Ectodermal cell (in vitro differentiated cells): ENCODE data around the gene PTPN23.
A peak's percentile ranks its signal among the peaks of the same experiment; 100 is the strongest.
"Not testable (repeated sequence)": the region's sequence is repeated elsewhere in the genome, so short reads cannot be mapped to it uniquely, and the experiment has no call there.

Experiments used
- H3K27ac ChIP-seq: 2 replicates; pipeline ENCODE4 v1.7.0; 2013; ENCODE audit warnings: mild to moderate bottlenecking, low read depth, low read length; ENCODE audit not compliant: insufficient read depth, poor library complexity, severe bottlenecking
- H3K27me3 ChIP-seq: 2 replicates; pipeline ENCODE4 v1.7.0; 2013; ENCODE audit warnings: mild to moderate bottlenecking, low read length; ENCODE audit not compliant: insufficient read depth, control insufficient read depth, poor library complexity, severe bottlenecking
- H3K36me3 ChIP-seq: one replicate; pipeline ENCODE4 v1.7.0; 2013; ENCODE audit warnings: low read length; ENCODE audit not compliant: control insufficient read depth, insufficient read depth
- H3K4me1 ChIP-seq: one replicate; pipeline ENCODE4 v1.7.0; 2013; ENCODE audit warnings: low read length; ENCODE audit not compliant: control insufficient read depth, insufficient read depth
- H3K4me3 ChIP-seq: 2 replicates; pipeline ENCODE4 v1.7.0; 2013; ENCODE audit warnings: low read depth, low read length, control low read depth; ENCODE audit not compliant: insufficient read depth
- H3K9me3 ChIP-seq: 2 replicates; pipeline ENCODE4 v1.7.0; 2013; ENCODE audit warnings: mild to moderate bottlenecking, low read length, moderate library complexity; ENCODE audit not compliant: control insufficient read depth
- WGBS, 2 experiments: methylation state at CpG; one replicate each; pipeline ENCODE4 v1.1.7; 2013; ENCODE audit warnings: missing lambda C conversion rate in 2 of 2; 5-methylcytosine and 5-hydroxymethylcytosine counted together

Gene PTPN23

DNA sequence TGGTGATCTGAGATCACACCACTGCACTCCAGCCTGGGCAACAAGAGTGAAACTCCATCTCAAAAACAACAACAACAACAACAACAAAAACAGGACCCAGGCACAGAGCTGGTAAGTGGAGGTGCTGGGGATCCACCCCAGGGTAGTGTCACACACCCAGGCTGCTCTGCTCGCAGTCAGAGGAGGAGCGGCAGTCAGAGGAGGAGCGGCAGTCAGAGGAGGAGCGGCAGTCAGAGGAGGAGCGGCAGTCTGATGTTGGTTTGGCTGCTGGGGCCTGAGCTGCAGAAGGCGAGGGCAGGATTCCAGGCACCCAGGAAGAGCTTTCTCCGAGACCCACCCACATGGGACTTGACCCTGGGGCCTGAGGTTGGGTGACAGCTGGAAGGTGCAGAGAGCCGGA lies 10.8 kb upstream of the PTPN23 start:
- 94 to 96% methylated on average over 8 of the region's 8 CpGs for WGBS, 2 experiments
- not testable (repeated sequence) for H3K4me1 ChIP-seq, H3K36me3 ChIP-seq, H3K27me3 ChIP-seq, H3K4me3 ChIP-seq, H3K27ac ChIP-seq, H3K9me3 ChIP-seq

DNA sequence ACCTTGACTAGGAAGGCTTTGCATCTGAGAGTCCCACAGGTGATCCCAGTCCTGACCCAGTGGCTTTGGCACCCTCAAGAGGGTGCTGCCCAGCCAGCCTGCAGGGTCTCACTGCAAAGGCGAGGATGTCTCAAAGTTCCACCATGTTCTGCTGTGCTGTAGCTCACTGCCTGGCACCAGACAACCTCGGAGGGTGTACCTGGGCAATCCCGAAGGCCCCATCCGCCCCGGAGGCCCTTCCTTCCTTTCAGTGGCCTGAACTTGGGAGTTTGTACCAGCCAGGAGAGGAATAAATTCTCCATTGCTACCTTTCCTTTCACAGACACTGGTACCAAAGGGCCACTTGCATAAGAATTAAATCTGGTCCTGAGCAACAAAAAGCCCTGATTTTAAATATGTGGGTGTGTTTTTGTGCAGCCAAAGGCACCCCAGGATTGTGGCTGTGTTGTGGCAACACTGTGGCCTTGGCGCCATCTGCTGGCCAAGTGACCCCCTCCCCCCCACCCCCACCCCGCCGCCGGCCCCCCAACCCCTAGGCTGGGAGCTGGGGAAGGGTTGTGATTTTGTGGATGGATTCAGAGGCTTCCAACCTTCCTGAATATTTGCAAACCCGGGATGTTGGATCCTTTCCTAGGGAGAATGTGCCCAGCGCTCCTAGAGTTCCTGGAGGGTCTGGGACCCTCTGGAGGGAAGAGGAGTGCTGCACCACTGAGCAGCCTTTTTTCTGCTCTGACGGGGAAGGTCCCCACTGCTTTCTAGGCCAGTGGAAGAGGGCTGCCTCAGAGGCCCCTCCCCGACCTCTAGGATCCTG lies 9.7 kb upstream of the PTPN23 start:
- Histone ChIP-seq H3K36me3 (no peaks in the 10 kb centered on the region), H3K4me3 (no peak overlapping the region), H3K27ac (no peak overlapping the region), H3K27me3 (no peaks in the 10 kb centered on the region), H3K9me3 (no peaks in the 10 kb centered on the region), H3K4me1 (no peaks in the 10 kb centered on the region)
- 56 to 60% methylated on average over 9 of the region's 13 CpGs for WGBS, 2 experiments

- Histone ChIP-seq H3K27ac (no peak overlapping the region), H3K36me3 (no peaks in the 10 kb centered on the region), H3K27me3 (no peaks in the 10 kb centered on the region), H3K4me1 (no peaks in the 10 kb centered on the region), H3K4me3 (no peak overlapping the region), H3K9me3 (no peaks in the 10 kb centered on the region)
Measured at GRCh38 chr3:47374587-47374986, 6.2 kb upstream of the PTPN23 start.

DNA sequence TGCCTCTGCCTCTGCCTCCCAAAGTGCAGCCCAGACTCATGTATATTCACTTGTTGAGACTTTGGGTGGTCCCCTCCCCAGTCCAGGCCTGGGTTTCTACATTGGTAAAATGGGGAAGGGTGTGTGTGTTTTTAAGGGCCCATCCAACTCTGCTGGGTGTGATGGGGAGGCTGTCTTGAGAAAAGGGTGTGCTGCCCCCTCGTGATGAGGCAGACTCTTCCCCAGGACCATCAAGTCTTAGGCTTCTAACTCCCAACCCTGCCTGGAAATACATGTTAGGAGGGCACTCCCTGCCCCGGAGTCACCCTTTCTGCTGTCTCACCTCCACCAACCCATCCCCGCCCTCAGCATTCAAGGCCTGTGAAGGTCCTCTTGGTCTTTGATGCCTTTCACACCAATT lies 4.4 kb upstream of the PTPN23 start:
- Histone ChIP-seq H3K36me3 (no peaks in the 10 kb centered on the region), H3K9me3 (no peaks in the 10 kb centered on the region), H3K4me1 (peaks cover 4% of the 10 kb centered on the region), H3K4me3 (no peak overlapping the region), H3K27me3 (no peaks in the 10 kb centered on the region), H3K27ac (no peak overlapping the region)
- 79 to 85% methylated on average over 3 of the region's 3 CpGs for WGBS, 2 experiments

DNA sequence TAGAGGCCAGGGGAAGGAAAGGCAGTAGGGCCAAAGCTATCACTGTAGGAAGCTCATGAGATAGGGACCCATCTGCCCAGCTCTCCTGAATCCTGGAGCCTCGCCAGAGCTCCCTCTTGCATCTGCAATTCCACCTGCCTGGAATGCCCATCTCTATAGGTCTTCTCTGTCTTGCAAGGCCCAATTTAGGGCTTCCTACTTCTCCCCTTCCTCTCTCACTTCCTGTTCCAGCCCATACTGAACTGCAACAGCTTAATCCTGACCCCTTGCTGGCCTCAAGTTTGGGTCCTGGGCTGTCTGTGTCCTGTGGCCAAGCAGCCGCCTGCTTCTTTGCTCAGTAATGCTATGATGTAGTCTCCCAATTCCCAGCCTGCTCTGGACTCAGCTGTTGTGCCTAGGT lies 3.6 kb upstream of the PTPN23 start:
- Histone ChIP-seq H3K27ac (no peak overlapping the region), H3K9me3 (no peaks in the 10 kb centered on the region), H3K27me3 (no peaks in the 10 kb centered on the region), H3K4me3 (no peak overlapping the region), H3K36me3 (no peaks in the 10 kb centered on the region), H3K4me1 (peaks cover 7% of the 10 kb centered on the region)
- WGBS, 2 experiments: 84 to 87% methylated on average over 2 of the region's 2 CpGs

- H3K36me3 ChIP-seq: no peaks in the 10 kb centered on the region
- no peak overlapping the region for H3K4me3 ChIP-seq
- H3K4me1 ChIP-seq: peaks cover 7% of the 10 kb centered on the region
- H3K27ac ChIP-seq: no peak overlapping the region
- no peaks in the 10 kb centered on the region for H3K27me3 ChIP-seq
- no peaks in the 10 kb centered on the region for H3K9me3 ChIP-seq
Measured at GRCh38 chr3:47378869-47379268, 2.0 kb upstream of the PTPN23 start.

DNA sequence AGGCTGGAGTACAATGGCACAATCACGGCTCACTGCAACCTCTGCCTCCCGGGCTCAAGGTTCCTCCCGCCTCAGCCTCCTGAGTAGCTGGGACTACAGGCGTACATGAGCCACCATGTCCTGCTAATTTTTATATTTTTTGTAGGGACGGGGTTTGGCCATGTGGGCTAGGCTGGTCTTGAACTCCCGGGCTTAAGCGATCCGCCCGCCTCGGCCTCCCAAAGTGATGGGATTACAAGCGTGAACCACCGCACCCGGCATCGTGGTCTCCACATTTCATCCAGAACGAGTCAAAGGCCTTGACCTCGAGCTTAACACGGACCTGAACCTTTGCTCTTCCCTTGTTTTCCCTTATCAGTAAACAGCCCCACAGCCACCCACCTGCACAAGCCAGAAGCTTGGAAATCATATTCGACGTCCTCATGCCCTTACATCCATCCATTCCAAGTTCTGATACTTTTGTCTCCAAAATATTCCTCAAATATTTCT lies 1.4 kb upstream of the PTPN23 start:
- Histone ChIP-seq H3K36me3 (no peaks in the 10 kb centered on the region), H3K27ac (no peak overlapping the region), H3K4me1 (peaks cover 7% of the 10 kb centered on the region), H3K9me3 (no peaks in the 10 kb centered on the region), H3K27me3 (no peaks in the 10 kb centered on the region), H3K4me3 (peak overlapping the region; percentile 68)
- WGBS, 2 experiments: 95% methylated on average over 19 of the region's 19 CpGs

DNA sequence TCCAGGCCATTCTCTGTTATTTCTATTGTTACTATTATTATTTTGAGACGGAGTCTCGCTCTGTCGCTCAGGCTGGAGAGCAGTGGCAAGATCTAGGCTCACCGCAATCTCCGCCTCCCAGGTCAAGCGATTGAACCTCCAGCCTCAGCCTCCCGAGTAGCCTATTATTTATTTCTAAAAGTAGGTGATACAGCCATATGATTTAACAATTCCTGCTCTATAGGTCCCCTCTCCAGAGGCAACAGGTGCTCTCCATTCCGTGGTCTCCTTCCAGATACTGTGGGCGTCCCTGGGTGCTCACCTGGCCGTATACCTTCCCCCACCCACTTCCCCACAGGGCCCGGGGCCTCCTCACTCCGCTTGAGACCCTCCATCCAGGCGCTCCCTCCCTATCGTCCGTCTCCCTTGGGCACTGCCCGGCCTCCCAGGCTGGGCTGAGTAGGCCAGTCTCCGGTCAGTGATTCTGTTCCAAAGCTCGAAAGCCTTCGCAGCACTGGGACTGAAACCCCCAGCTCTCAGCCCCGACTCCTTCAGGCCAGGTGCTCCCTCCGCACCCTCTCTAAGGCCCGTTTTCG lies 708 bp upstream of the PTPN23 start:
- peaks cover 7% of the 10 kb centered on the region for H3K4me1 ChIP-seq
- no peaks in the 10 kb centered on the region for H3K36me3 ChIP-seq
- H3K9me3 ChIP-seq: no peaks in the 10 kb centered on the region
- 19 to 21% methylated on average over 23 of the region's 23 CpGs for WGBS, 2 experiments
- H3K27me3 ChIP-seq: no peaks in the 10 kb centered on the region
- peak overlapping the region; percentile 68 for H3K4me3 ChIP-seq
- H3K27ac ChIP-seq: peak overlapping the region; percentile 86

GRCh38 chr3:47381317-47382157 lies 716 bp downstream of the PTPN23 start:
- 9 to 10% methylated on average over 44 of the region's 44 CpGs for WGBS, 2 experiments
- Histone ChIP-seq H3K27me3 (no peaks in the 10 kb centered on the region), H3K27ac (peak overlapping the region; percentile 86), H3K36me3 (no peaks in the 10 kb centered on the region), H3K4me3 (peak overlapping the region; percentile 68), H3K9me3 (no peaks in the 10 kb centered on the region), H3K4me1 (peaks cover 7% of the 10 kb centered on the region)

- H3K9me3 ChIP-seq: no peaks in the 10 kb centered on the region
- H3K4me3 ChIP-seq: no peak overlapping the region
- no peaks in the 10 kb centered on the region for H3K36me3 ChIP-seq
- H3K27ac ChIP-seq: no peak overlapping the region
- H3K27me3 ChIP-seq: no peaks in the 10 kb centered on the region
- WGBS, 2 experiments: 90 to 91% methylated on average over 4 of the region's 4 CpGs
- peaks cover 7% of the 10 kb centered on the region for H3K4me1 ChIP-seq
Measured at GRCh38 chr3:47384425-47384824, 3.6 kb downstream of the PTPN23 start.
